HFFc6 (cell line): ENCODE results near the gene LSG1. TPM values are rescaled to one million over a fixed set of nuclear protein-coding genes. Genes with fewer than 3 reads are reported as not detected.

Source experiments
- DNase-seq: peaks from one replicate; pipeline ENCODE4 v3.0.0-alpha.2; 2018
- H3K27ac Mint-ChIP-seq: 2 replicates; pipeline ENCODE4 v1.8.0; 2020; ENCODE audit warnings: mild to moderate bottlenecking, mixed read lengths
- H3K27me3 Mint-ChIP-seq: 2 replicates; pipeline ENCODE4 v1.8.0; 2021; ENCODE audit warnings: mild to moderate bottlenecking, moderate library complexity, mixed read lengths; ENCODE audit not compliant: insufficient read depth
- H3K36me3 Mint-ChIP-seq: 2 replicates; pipeline ENCODE4 v1.8.0; 2021; ENCODE audit warnings: low read depth, mixed read lengths
- H3K4me1 Mint-ChIP-seq: 2 replicates; pipeline ENCODE4 v1.8.0; 2020; ENCODE audit warnings: low read depth, mixed read lengths
- H3K4me3 Mint-ChIP-seq: 2 replicates; pipeline ENCODE4 v1.8.0; 2020; ENCODE audit warnings: mild to moderate bottlenecking, moderate library complexity, mixed read lengths
- H3K9me3 Mint-ChIP-seq: 2 replicates; pipeline ENCODE4 v1.8.0; 2020; ENCODE audit warnings: mild to moderate bottlenecking, mixed read lengths
- CTCF ChIP-seq: fragments of 200-600 bp; sonication (generic); IDR thresholded peaks from 2 replicates; pipeline ENCODE4 v1.5.0; 2021; ENCODE audit warnings: antibody characterized with exemption, mild to moderate bottlenecking
- total RNA-seq, 6 experiments: library from RNA; stranded (reverse); fragmentation: NEBNext Ultra II Directional; extraction: Animal tissue kit (Norgen Biotek cat#: 25700); gene quantifications; 2 replicates in 1 of 6; 3 replicates in 5 of 6; pipeline ENCODE4 v1.2.3, GENCODE V29; 2021

Gene LSG1
- total RNA-seq, 6 experiments from 2014 or later = 26.4 to 31.7 (median 29.3) TPM

GRCh38 chr3:194637541-194638400, 34.2 kb downstream of the LSG1 start:
- Mint-ChIP-seq H3K27ac (no peak overlapping the region), H3K9me3 (no peaks in the 10 kb centered on the region), H3K4me3 (no peak overlapping the region), H3K27me3 (no peaks in the 10 kb centered on the region; the same call in 1 of the 2 replicates), H3K36me3 (peaks cover 40% of the 10 kb centered on the region), H3K4me1 (peaks cover 40% of the 10 kb centered on the region)
- DNase-seq = no peak
- no peak for TF ChIP-seq CTCF

- H3K36me3 Mint-ChIP-seq = peaks cover 37% of the 10 kb centered on the region
These were observed 34.9 kb downstream of the LSG1 start for GRCh38 chr3:194637066-194637465.

GRCh38 chr3:194633349-194634004, 38.5 kb downstream of the LSG1 start, which contains the start of gene TMEM44:
TSS of gene TMEM44 (minus strand) at chr3:194633419. CDS start at chr3:194633215, 204 bp downstream.
- Mint-ChIP-seq H3K27ac (peak within 1 kb of the TSS; percentile 92), H3K4me3 (peak within 1 kb of the TSS; percentile 95), H3K36me3 (peaks cover 26% of the 10 kb centered on the region), H3K4me1 (peaks cover 14% of the 10 kb centered on the region), H3K27me3 (no peaks in the 10 kb centered on the region; the same call in 1 of the 2 replicates), H3K9me3 (peaks cover 9% of the 10 kb centered on the region)
- TF ChIP-seq CTCF = peak; percentile 86
- peak; percentile 89 for DNase-seq

More at GRCh38 chr3:194637066-194637465, 34.9 kb downstream of the LSG1 start:
- Mint-ChIP-seq H3K4me1 (peaks cover 40% of the 10 kb centered on the region), H3K27me3 (no peaks in the 10 kb centered on the region; the same call in 1 of the 2 replicates), H3K27ac (no peak overlapping the region), H3K4me3 (no peak overlapping the region), H3K9me3 (no peaks in the 10 kb centered on the region)
- DNase-seq = no peak
- no peak for TF ChIP-seq CTCF

- Mint-ChIP-seq H3K4me1 (peaks cover 14% of the 10 kb centered on the region), H3K36me3 (peaks cover 32% of the 10 kb centered on the region), H3K9me3 (peaks cover 9% of the 10 kb centered on the region), H3K27ac (peak overlapping the region; percentile 81), H3K4me3 (peak overlapping the region; percentile 91), H3K27me3 (no peaks in the 10 kb centered on the region; the same call in 1 of the 2 replicates)
- no peak for TF ChIP-seq CTCF
- DNase-seq = no peak
These were observed 39.1 kb downstream of the LSG1 start for GRCh38 chr3:194632809-194633348.

GRCh38 chr3:194632226-194632808, 39.7 kb downstream of the LSG1 start:
- Mint-ChIP-seq H3K9me3 (peaks cover 9% of the 10 kb centered on the region), H3K27me3 (no peaks in the 10 kb centered on the region; the same call in 1 of the 2 replicates), H3K4me3 (peak overlapping the region; percentile 91), H3K36me3 (peaks cover 32% of the 10 kb centered on the region), H3K27ac (peak overlapping the region; percentile 81), H3K4me1 (peaks cover 14% of the 10 kb centered on the region)
- DNase-seq = no peak
- TF ChIP-seq CTCF = no peak
